GM18511 (cell line): ENCODE results near the gene EFCAB13.
"Not testable (repeated sequence)": the region's sequence is repeated elsewhere in the genome, so short reads cannot be mapped to it uniquely, and the experiment has no call there.

Source experiments
- ATAC-seq: cut with Tn5 transposase; IDR thresholded peaks from one replicate; pipeline ENCODE4 v1.9.1; 2021; ENCODE audit warnings: mild to moderate bottlenecking, moderate library complexity; ENCODE audit not compliant: unreplicated experiment

The EFCAB13 gene

GRCh38 chr17:47320879-47321502 lies 2.8 kb upstream of the EFCAB13 start:
- no peak for ATAC-seq

GRCh38 chr17:47324224-47325020 lies 667 bp downstream of the EFCAB13 start:
- peak; percentile 40 for ATAC-seq

GRCh38 chr17:47325176-47325575 lies 1.4 kb downstream of the EFCAB13 start:
- ATAC-seq = no peak

- no peak for ATAC-seq
These were observed 6.8 kb downstream of the EFCAB13 start for GRCh38 chr17:47330548-47330947.

- ATAC-seq = no peak
These were observed 8.5 kb downstream of the EFCAB13 start for GRCh38 chr17:47332287-47332686.

GRCh38 chr17:47335101-47335936 lies 11.6 kb downstream of the EFCAB13 start:
- ATAC-seq = no peak

GRCh38 chr17:47338026-47338425 lies 14.3 kb downstream of the EFCAB13 start:
- ATAC-seq = no peak

GRCh38 chr17:47352848-47353247 lies 29.1 kb downstream of the EFCAB13 start:
- ATAC-seq = no peak

GRCh38 chr17:47358652-47359051 lies 34.9 kb downstream of the EFCAB13 start:
- ATAC-seq = no peak

- ATAC-seq = no peak
These were observed 39.4 kb downstream of the EFCAB13 start for GRCh38 chr17:47363171-47363570.

GRCh38 chr17:47367257-47367656 lies 43.5 kb downstream of the EFCAB13 start:
- no peak for ATAC-seq

- no peak for ATAC-seq
These were observed 44.5 kb downstream of the EFCAB13 start for GRCh38 chr17:47368262-47368661.

GRCh38 chr17:47370899-47371298 lies 47.1 kb downstream of the EFCAB13 start:
- ATAC-seq = not testable (repeated sequence)

GRCh38 chr17:47373002-47373401 lies 49.2 kb downstream of the EFCAB13 start:
- no peak for ATAC-seq

- ATAC-seq = no peak
These were observed 52.5 kb downstream of the EFCAB13 start for GRCh38 chr17:47376247-47376646.

- ATAC-seq = no peak
These were observed 65.1 kb downstream of the EFCAB13 start for GRCh38 chr17:47388825-47389224.

GRCh38 chr17:47397532-47398128 lies 73.9 kb downstream of the EFCAB13 start:
- not testable (repeated sequence) for ATAC-seq

- no peak for ATAC-seq
These were observed 76.6 kb downstream of the EFCAB13 start for GRCh38 chr17:47400333-47400732.

GRCh38 chr17:47401100-47401499 lies 77.3 kb downstream of the EFCAB13 start:
- no peak for ATAC-seq

GRCh38 chr17:47404006-47404405 lies 80.3 kb downstream of the EFCAB13 start:
- ATAC-seq = no peak

- ATAC-seq = no peak
These were observed 81.1 kb downstream of the EFCAB13 start for GRCh38 chr17:47404875-47405274.
